Measurements from ENCODE around the gene KIF21A.

Gene KIF21A

DNA sequence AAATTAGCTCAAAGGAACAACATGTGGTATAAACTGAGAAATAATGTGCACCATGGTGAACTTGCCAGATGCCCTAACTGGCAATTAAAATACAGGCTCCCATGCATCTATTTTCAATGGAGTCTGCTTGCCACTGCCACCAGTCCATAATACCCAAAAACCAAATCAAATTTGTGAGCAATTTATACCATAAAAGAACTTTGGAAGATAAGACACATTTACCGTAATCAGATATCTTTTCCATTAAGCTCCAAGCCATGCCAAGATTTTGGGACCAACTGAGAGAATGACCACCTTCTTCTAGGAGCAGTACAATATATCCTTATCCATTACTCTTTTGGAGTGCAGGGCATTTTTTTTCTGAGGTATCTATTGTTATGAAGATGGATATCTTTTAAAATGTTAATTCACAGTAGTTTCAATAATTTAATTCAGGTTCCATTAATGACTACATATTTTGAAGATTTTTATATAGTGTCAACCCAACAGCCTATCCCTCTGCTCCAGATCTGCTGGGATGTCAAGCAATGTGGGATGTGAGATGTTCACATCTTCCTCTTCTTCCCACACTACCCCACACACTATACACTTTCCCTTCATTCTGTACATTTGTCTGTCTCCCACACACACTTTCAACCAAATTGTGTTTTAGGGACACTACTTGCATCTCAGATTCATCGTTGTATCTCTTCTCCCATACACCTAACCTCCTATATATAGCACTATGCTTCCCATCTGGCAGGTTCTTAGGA, 53.3 kb downstream of the KIF21A start:
- no peak for FAIRE-seq

DNA sequence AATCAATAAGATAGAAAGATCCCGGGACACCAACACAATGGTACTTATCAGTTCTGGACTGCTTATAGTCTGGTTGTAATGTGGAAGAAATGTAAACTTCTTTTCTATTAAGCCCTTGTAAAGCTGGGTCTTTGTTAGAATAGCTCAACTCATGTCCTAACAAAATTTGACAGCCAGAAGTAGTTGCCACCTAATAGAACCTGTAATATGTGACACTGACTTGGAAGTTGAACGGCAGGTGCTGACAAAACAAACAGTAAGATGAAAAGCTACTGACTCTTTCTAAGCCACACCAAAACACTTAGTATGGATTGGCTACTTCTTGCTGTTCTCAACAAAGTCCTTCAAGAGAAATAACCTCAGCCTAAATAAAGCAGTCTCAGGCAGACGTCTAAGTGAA, 56.6 kb downstream of the KIF21A start:
- FAIRE-seq = no peak

DNA sequence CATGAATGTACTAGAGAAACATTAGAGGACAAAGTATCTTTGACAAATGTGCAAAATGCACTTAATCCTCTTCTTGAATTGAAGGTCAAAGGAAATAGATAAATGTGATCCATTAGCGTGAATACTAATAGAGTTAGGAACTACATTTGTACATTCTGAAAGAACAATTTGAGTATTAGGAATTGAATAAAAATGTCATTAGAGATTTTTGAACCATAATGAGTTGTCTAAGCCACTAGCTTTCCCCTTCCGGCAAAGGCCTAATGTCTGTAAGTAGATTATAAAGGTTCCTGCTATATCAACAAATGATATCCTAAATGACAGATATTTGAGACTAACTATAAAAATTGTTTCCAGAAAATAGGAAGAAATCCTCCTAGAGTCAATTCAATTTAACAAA, 59.8 kb downstream of the KIF21A start:
- FAIRE-seq = no peak

DNA sequence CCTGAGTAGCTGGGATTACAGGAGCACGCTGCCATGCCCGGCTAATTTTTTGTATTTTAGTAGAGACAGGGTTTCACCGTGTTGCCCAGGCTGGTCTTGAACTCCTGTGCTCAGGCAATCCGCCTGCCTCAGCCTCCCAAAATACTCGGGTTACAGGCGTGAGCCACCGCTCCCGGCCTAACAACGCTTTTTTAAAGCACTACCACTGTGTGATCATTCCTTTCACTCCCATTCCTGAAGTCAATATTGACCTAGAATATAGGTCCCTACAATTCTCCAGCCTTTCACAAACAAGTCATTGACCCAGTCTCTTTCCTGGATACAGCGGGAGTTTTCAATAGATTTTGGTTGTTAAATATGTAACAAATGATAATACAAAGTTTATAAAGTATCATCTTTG, 62.8 kb downstream of the KIF21A start:
- FAIRE-seq = no peak

DNA sequence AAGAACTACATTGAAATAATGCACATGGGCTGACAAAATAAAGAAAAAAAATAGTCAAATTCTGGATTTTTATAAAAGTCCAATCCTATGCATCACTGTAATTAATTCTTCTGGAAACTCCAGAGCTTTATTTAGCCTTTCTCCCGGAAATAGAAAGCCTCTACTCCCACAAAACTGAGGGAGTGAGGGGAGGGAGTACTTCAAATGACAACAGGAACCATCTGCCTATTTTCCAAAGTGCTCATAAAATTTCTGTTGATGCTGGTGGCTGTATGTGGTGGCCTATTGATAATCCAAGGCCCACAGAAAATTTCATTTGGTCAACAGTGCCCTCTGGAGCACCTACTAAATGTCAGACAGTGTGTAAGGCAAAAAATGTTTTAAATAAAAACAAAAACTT, 64.6 kb downstream of the KIF21A start:
- FAIRE-seq = no peak

DNA sequence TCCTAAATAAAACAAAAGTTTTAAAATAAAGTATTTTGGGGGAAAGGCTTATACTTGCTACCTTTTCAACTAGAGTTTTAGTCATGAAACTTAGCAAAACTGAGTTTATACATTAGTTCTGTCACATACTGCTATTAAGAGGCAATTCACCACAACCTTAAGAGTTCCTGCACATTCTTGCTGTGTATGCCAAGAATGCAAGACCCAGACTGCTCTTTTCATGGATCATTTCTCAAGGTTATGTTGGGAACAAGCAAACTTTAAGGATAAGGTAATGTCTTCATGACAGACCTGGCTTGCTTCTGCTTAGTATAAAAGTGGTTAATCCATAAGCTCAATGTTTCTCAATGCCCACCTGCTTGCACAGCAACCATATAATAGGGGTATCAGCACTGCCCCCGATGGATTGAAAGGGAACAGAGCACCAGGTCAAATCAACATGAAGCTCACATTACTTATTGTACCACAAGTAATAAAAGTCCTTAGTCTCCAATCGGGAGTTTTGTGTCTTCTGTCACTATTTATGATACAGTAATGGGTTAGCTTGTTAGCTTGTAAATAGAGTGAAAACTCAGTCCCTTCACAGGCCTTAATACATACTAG, 67.6 kb downstream of the KIF21A start:
- no peak for FAIRE-seq

DNA sequence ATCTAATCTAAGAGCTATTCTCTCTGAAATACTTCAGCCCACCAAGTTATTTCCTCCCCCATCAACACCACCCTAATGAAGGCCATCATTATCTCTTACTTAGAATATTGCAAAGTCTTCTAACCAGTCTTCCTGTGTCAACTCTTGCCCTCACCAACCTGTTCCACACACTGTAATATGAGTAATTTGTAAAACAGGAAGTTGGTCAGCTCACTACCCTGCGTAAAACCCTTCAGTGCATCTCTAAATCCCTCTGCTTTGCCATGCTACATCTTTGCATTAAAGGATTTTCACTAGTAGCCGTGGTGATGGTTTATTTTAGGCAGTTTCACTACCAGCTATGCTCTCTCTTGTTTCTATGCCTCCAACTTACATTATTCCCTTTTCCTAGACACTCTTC, 70.0 kb downstream of the KIF21A start:
- no peak for FAIRE-seq

DNA sequence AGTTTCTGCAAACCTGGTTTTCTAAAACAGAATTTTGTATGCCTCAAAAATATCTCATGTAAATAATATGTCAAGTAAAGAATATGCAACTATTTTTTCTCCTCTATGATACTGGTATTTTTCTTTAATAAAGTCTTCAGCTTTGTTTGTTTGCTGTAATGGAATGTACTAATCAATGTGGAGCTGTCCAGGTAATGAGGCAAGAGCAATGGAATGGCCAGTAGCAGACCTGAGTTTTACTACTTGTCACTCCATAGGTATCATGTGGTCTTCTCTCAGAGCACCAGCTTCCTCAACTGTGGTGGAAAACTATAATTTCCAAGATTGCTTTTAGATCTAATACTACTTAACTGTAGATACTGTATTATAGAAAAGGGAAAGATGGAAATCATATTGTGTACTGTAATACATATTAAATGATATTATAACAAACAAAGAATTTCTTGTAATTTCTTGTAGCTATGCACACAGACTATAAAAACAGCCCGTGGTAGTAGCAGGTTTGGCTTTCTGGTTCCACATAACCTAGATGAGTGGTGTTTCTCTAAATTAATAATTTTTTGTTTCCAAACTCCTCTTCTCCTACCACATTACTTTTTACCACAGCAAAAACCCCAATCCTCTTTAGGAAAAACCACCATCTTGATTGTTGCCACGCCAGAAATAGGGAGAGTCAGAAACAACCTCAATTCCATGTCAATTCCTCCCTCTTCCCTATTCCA, 70.6 kb downstream of the KIF21A start:
- FAIRE-seq = no peak

DNA sequence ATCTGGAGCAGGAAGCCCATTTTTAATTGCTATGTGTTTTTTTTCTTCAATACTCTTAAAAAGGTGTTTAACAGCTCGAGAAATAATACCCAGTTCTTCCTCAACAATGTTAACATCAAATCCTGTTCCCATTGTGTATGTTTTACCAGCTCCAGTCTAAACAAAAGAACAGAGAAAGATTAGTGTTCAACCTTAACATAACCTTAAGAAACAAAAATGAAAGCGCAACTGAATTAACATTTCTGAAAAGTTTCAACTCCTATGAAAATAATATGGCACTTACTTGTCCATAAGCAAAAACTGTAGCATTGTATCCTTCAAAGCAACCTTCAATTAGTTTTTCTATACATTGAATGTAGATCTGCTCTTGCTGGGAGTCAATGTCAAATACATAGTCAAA, 73.2 kb downstream of the KIF21A start:
- no peak for FAIRE-seq

DNA sequence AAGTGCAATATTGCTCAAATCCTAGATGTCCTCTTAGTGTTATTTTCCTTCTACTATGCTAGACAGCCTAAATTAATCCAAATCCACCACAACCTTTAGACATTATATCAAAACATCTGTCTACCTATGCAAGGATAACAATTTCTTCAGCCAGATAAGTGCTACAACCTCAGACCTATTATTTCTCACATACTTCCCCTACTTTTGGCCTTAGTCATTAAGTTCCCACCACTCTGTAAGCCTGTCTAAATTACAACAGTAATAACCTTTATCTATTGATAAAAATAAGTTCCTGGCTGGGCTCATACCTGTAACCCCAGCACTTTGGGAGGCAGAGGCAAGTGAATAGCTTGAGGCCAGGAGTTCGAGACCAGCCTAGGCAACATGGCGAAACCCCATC, 74.0 kb downstream of the KIF21A start:
- no peak for FAIRE-seq

DNA sequence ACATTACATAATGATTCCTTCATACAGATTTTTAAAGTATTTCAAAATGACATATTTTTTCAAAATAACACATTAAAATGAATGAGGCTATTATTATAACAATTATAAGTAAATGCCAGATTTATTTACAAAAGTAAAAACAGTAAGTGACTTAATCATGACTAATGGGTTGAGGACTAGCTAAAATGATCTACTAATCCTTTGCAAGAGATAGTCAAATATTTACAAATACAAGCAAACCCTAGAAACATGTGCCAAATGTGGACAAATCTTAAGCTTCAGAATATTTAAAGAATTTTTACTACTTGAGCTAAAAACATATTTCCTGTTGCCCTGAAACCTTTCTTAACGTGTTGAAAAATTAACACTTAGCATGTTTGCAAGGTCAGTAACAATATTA, 74.8 kb downstream of the KIF21A start:
- no peak for FAIRE-seq

DNA sequence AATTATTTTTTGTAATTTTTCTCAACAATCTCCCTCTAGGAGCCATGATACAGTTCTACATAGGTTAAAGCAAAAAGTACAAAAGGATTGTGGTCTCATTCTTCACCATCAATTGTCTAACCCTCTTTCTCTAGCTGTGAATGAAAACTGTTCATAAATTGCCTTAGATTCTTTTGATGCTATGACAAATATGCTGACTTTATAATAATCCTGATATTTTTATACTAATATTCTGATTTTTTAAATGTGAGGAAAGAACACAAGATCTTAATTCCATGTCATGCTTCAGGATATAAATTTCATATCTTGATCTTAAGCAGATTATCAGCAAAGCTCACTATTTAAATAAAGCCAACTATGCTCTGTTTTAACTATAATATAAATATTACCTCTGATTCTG, 75.4 kb downstream of the KIF21A start:
- FAIRE-seq = no peak

DNA sequence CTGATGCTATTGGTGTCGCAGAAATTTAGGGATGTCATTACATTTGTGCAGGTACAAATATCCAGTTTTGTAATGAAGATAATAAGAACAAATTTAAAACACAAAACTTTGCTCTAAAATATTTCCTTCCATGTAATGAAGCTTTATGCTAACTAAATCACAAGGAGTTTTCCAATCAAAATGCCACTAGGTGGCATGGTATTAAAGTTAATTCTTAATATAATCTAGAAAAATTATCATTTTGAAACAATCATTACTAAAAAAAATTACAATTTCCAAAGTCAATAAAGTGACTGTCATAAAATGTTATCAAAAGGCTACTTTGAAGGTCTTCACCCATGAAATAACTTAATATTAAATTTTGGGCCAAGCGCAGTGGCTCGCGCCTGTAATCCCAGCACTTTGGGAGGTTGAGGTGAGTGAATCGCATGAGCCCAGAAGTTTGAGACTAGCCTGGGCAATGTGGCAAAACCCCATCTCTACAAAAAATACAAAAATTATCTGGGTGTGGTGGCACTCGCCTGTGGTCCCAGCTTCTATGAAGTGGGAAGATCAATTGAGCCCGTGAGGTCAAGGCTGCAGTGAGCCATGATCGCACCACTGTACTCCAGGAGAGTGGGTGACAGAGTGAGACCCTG, 77.4 kb downstream of the KIF21A start:
- FAIRE-seq = no peak

DNA sequence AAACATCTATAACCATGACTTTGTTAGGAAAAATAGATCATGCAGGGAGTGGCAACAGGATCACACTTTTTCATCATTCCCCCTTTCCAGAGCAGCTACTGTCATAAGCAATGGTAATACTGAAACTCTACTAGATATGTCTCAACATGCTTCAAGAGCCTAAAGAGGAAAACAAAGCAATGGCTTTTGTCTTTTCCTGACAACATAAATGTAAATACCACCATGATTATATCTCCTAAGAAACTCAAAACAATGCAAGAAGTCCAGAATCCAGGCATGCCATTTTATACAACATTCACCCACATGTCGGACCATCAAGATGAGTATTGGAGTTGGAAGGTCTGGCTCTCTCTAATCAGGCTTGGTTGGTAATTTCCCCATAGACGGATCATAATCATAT, 78.7 kb downstream of the KIF21A start:
- no peak for FAIRE-seq

DNA sequence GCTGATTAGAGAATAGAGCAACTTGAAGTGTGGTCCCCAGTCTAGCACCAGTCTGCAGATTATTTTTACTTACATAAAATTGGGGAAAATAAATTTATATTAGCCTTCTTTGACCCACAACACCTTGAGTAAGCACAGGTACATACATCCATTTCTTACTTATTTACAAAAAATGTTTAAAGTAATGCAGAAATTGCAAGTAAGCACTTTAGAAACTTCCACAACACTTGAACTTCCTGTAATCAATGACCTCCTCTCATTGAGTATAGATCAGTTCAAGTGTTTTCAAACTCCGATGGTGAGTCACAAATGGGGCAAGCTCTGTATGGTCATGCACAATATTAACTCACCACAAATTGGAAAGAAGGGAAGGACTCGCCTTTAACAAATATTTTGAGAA, 83.3 kb downstream of the KIF21A start:
- no peak for FAIRE-seq

DNA sequence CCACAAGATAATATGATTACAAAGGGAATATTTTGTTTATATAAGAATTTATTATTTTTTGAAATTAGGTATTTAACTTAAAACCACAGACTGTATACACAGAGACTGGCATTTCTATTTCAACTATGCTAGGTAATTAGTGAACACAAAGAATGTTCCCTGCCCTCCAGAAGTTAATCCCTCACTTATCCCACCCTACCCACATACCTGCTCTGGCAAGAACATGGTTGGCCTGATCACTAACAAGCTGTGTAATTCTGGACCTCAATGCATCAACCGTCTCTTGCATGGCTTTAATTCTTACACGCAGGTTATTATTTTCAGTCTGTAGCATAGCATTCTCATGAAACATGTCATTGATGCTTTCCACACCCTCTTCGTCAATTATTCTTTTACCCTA, 85.9 kb downstream of the KIF21A start:
- FAIRE-seq = no peak

DNA sequence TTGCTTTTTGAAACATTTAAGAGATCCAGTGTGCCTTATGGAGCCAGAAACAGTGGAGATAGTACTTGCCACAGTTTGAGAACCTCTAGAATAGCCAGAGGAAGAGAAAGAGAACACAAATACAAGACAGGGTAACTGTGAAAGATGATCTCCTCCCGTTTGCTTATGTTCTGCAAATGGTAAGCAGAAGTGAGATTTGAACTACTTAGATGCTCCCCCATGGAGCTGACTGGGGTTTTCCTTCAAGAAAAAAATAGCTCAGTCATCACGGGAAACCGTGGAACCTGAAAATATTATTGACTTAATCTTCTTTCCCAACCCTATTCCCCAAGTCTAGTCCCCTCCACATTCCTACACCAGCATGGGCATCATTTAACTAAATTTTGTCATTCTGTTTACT, 87.1 kb downstream of the KIF21A start:
- FAIRE-seq = no peak

DNA sequence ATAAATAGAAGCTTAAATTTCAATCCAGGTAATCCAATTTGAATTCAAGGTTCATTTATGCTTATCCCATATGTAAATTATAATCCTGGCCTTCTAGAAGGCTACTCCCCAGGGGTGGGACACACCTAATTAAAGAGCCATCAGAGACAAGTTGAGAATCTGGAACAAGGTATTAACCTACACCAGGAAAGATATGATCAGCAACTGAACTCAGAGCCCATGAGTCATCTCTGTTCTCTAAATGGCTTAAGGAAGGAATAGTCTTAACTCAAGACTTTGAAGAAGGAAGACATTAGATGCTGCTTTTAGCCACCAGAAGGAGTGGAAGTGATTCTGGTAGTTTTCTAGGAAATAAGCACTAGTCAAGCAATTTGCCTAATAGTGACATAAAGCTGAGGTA, 88.0 kb downstream of the KIF21A start:
- no peak for FAIRE-seq

DNA sequence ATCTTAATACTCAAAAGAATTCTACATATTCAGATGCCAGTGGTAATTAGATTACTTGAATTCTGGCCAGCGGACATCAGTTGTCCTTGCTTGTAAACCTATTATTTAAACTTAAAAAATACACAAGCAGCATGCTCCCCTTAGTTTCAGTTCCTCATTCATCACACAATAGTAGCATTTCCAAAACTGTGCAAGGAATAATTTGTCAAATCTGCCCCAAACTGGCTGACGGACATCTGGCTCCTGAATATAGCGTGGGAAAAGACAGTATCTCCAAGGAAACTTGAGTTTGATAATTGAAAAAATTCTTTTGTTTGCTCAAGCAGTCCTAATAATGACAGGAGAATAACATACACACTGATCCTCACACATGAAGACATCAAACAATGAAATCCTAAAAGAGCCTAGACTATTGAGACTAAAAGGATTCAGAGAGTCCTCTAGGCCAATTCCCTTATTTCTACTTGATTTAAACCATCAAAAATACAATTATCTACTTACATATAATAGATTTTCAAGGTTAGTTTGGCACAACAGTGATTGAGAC, 90.4 kb downstream of the KIF21A start:
- no peak for FAIRE-seq

DNA sequence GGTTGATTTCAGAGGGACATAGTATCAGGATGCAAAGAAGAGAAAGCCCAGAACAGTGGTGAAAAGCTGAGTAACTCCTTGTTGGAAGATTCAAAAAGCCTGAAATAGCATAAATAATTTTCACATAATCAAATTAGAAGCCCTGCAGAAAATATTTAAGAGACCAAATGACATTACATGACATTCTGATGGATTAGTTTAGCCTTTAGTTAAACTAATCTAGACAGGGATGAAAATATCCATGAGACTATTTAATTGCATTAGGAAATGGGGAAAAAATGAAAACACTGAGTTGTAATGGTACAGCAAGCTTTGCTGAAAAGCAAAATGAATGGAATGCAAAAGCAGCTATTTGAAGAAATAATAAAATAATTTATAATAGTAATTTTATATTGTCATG, 91.8 kb downstream of the KIF21A start:
- no peak for FAIRE-seq

DNA sequence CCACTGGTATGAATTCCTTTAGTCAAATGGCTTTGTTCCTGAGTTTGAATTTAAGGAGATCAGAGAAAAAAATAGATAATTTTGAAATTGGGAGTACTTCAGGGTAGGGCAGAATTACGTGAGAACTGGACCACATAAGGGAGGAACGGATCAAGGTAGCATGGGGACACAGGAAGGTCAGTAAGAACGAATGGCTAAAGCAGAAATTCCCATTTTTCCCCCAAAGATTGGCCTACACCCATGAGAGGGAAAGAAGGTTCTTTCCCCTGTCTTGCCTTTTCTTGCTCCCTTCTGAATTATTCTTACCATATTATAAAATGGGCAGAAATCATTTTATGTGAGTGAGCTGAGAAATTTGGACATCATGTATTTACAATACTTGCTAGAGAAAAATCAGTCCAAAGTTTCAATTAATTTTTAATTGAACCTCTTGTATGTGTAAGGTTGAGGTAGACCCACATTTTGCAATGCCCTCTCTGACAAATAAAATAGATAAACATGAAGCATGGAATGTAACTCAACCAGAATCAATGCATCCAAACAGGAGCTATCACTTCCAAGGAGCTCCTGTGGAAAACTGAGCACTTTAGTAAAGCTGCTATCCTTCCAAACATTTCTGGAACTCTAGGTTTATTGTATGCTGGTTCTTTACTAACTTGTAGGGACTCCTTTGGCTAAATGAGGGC, 93.8 kb downstream of the KIF21A start:
- FAIRE-seq = no peak

DNA sequence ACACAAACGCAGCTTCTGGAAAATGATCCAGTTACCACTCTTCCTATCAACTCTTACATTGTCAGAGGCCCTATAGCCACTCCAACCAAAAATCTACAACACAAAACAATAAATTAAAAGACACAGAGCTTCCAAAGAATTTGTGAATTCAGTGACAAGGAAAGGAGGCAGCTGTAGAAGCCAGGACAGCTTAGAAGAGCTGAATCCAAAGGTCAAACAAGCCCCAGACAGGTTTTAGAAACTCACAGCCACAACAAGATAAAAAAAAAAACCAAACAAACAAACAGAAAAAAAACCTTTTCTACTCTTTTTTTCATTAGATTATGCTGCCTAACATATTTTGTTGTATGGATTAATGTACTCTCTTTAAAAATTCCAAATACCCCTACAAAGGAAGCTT, 94.4 kb downstream of the KIF21A start:
- FAIRE-seq = no peak

DNA sequence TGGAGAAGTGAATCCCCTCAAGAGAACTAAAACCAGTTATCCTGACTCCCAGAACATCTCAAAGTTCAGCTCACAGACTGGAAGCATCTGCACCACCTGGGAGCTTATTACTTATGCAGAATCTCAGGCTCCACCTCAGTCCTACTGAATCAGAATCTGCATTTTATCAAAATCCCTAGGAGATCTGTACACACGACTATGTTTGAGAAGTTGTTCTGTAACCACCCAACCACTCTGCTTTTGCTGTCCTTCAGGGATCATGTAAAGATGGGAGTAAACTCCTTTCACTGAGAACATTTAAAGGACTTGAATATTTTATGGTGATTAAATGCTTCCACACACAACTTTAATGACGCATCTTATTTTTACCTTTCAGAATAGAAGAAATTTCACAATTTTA, 98.0 kb downstream of the KIF21A start:
- no peak for FAIRE-seq
